HG03039 (cell line): ENCODE results near the gene POU2AF3.

Experiments
- ATAC-seq: cut with Tn5 transposase; IDR thresholded peaks from one replicate; pipeline ENCODE4 v1.9.1; 2021; ENCODE audit warnings: mild to moderate bottlenecking, moderate library complexity; ENCODE audit not compliant: unreplicated experiment

POU2AF3 gene

DNA sequence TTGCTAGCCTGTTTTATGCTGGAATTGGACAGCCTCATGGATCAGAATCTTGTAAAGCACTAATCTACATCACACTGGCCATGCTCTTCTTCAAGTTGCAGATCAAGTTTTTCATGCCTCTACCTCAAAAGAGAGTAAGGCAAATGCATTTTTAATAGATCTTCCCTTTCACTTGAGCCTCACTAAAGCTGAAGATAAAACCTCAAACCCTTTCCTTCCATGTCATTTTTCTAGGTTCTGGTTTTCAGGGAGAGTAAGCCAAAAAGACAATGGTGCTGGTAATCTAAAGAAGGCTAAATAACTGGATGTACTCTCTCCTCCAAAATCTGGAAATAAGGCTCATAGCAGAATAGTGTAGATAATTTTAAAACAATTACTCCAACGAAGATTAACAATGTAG lies 52.5 kb downstream of the POU2AF3 start:
- no peak for ATAC-seq

DNA sequence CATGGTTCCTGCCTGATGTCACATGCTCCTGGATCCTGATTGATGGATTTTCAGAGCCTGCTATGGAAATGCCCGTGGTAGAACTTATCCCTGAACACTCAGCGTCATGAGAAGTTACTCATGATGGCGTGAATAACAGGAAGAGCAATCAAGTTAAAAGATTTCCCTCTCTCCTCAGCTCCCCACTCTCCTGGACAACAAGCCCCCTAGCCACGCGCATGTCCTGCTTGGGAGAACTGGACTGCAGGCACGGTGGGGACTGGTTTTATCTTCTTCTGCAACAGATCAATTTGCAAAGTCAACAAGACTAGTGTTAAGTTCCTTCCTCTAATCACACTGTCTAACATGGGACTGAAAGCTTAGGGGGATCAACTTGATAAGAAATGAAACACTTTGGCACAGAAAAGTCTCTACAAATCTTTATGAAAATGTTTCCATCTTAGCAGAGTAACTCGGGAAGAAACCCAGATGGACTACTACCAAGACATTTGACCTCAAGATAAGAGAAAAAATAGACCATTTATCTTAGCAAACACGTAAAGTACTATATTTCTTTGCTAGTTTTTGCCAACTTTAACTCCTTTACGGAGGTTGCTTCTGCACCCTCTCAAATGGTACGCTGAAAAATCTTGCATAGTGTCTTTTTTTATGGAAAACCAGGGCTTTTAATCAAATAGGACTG lies 53.2 kb downstream of the POU2AF3 start:
- no peak for ATAC-seq

DNA sequence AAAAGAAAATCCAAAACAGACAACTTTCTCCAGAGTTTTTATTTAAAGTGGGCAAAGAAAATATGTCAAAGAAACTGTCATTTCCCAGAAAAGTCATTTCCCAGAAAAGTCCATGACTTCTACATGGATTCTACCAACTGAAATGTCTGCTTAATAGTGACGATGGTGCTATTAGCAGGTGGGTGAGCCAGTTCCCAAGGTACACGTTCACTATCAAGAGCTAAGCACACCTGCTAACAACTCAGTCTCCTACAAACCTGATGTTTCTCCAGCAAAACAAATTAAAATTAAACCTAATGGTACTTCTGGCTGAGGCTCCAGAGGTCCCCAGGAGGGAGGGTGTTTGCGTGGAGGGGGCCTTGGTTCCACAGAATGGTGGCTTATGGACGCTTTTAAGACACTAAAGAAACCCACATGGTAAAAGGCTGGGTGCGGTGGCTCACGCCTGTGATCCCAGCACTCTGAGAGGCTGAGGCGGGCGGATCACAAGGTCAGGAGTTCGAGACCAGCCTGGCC lies 53.9 kb downstream of the POU2AF3 start:
- no peak for ATAC-seq

DNA sequence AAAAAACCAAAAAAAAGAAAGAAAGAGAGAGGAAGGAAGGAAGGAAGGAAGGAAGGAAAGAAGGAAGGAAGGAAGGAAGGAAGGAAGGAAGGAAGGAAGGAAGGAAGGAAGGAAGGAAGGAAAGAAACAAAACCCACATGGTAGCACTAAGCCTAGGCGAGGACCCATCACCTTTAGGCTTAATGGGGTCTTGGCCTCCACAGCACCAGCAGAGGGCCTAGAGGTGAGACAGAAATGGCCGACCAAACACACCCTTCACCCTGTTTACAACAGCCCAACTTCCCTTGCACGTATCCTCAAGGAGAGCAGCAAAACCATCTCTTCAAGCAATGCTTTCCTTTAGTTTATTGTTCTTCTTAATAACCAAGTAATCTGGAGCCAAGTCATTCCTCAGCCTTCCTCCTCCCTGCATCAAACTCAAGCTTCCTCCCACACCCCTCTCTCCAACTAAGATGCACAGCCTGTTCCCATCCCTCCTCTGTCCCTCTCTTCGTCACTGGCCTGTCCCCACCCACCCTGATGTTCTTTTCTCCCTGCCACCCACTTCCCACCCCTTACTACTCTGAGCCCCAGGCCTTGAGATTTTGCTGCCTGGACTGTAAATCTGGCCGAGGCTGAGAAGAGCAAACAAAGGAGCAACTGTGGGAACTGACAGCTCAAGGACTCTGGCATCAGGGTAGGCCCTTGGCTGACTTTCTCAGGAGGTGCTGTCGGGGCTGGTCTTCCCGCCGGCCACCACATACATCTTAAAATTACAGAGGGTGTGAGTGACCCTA lies 54.8 kb downstream of the POU2AF3 start:
- ATAC-seq, result no peak

DNA sequence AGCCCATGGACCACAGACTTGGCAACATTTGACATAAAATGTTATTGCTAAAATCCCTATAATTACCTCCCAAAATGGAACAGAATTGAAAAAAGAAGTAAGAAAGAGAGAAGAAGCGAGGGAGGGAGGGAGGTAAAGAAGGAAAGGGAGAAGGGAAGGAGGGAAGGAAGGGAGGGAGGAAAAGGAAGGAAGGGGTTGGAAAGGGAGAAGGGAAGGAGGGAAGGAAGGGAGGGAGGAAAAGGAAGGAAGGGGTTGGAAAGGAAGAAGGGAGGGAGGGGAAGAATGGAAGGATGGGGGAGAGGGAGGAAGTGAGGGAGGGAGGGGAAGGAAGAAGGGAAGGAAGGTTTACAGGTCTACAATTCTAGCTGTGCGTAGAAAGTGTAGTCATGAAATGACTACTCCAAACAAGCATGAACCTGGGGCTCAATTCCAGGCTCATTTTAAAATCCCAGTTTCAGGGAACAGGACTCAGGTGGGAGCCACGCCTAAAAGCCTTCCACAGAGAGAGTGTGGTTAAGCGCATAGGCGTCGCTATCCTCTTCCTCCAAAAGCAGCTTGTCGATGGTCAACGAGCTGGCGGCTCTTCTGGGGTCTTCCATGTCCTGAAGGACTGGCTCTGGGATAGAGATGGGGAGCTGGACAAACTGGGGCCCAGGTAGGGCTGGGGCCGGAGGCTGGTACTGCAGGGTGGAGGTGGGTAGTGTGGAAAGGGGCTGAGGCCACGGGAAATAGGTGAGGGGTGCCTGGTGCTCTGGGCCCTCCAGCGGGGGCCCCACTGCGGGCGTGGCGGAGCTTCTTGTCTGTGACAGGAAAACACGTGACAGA lies 55.6 kb downstream of the POU2AF3 start:
- no peak for ATAC-seq

DNA sequence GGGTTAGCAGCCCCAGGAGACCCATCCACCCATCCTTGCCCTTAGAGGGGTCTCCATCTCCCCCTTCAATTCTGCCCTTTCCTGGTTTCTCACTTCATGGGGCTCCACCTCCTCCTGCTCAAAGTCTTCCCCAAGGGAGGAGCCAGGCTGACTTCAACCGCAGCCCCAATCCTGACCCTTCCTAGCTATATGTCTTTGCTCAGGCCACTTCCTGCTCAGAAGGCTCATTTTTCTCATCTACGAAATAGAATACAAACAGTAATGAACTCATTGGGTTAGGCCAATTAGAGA lies 56.2 kb downstream of the POU2AF3 start:
- no peak for ATAC-seq

DNA sequence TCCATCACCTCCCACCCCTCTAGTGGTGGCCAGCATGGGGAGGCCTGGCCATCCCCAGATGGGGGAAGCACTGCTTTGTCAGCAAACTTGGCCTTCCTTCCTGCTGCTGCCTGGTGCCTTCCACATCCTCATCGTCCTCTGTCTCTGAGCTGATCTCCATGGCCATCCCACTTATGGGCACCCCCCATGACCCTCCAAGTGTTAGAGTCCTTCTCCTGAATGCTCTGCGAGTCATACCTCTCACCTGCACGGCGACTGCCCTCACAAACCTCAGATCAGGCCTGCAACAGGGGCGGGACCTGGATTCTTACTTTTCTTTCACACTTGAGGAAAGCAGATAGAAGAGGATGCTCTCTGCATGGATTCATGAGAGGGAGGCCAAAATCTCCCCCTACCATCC lies 56.8 kb downstream of the POU2AF3 start:
- ATAC-seq, result no peak

DNA sequence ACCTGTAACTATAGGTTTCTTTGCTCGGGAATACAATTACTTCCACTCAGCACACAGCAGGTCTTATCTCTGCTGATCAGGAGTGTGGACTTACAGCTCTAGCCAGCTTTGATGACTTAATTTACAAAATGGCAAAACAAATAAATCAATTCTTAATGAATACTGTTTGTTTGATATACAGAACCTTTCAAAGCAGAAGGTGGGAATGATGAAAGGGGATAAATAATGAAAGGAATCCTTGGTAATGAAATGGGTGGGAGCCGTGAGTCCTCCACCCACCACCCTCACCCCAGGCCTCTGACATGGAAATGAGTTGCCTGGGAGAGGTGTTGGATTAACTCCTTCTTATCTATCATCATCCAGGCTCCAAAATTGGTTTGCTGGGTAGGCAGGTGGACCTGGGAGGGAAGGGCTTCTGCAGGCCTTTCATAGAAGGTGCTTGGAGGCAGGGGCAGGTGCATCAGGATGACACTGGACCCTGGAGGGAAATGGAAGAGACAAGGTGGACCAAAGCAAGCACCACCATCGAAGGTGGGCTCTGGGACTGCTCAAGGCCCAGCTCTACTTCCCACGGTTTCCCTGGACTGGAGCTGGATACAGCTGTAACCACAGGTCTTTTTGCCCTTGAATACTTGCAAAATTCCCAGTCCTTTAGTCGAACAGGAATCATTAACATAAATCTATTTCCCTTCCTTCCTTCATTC lies 57.8 kb downstream of the POU2AF3 start:
- no peak for ATAC-seq

DNA sequence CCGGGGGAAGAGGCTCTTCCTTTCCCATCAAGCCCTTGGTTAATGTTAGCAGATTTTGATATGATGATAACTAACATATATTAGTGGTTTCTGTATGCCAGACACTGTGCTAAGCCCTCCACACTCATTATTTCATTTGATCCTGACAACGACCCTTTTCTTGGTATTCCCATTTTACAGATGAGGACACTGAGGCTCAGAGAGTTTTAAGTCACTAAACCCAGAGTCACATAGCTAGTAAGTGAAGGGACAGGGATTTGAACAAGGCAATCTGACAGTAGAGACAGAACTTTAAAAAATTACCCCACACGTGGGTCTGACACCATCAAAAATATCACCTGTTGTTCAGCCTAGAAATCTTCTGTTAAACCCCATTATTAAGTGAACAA lies 58.3 kb downstream of the POU2AF3 start:
- no peak for ATAC-seq

DNA sequence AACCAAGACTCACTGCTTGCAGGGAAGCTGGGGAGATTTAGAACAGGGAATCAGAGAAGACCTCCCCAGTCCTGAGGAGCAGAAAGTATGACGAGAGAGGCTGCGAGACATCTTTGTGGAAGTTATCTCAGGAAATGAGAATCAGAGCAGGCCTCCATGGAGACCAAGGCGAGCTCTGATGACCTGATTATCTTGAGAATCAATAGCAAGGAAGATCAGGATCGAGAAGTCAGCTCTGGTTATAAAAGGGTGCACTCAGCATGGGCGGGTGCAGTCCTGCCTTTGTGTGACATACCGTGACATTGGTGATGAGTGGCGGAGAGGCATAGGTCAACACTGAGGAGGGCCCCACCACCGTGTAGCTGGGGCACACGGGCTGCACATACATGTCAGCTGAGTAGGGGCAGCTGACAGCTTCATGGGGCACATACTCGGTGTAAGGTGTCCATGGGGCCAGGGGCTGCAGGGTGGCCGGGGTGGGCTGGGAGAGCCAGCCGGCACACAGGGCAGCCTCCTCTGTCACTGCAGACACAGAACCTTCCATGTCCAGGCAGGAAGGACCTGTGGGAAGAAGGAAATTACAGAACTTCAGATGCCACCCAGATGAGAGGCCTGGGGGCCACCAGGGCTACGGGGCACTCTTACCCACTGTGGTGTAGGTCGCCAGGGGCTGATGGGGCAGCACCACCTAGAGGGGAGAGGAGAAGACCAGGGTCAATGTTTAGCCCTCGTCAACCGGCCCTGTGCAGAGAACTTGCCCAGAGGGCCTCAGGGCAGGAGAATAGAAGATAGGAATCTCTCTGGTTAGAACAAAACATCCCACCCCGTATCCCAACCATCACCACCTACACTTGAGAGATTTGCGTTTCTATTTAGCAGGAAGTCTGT lies 59.0 kb downstream of the POU2AF3 start:
- ATAC-seq, result no peak
